Left kidney (tissue), 2 donors: ENCODE data around the gene STAB1. TPM values are rescaled to one million over a fixed set of nuclear protein-coding genes. Genes with fewer than 3 reads are reported as not detected.

Experiments used
- DNase-seq: peaks from one replicate; pipeline ENCODE4 v3.0.0-alpha.2; 2013
- polyA plus RNA-seq: library from polyadenylated mRNA; unstranded; fragments of 120-200 nt; gene quantifications from one replicate; pipeline ENCODE4 v1.2.1, GENCODE V29; 2013; ENCODE audit not compliant: insufficient read length

Gene STAB1
- polyA plus RNA-seq, 1 donor, result 37.6 TPM

DNA sequence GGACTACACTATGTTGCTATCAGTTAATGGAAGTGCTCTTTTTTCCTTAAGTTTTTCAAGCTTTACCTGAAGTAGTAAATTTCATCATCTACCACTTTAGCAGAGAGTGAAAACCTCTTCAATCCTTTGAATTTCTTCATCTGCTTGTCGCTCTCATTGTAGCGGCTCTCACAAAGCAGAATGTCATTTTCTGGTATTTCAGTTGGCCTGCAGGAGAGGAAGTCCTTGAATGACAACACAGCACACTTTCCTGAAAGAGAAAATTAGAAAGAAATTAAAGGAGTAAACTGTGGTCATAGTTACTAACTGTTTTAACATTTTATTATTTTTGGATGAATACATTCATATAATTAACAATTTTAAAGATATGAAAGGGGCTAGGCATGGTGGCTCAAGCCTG is 68.8 kb downstream of the STAB1 start:
- no peak for DNase-seq

DNA sequence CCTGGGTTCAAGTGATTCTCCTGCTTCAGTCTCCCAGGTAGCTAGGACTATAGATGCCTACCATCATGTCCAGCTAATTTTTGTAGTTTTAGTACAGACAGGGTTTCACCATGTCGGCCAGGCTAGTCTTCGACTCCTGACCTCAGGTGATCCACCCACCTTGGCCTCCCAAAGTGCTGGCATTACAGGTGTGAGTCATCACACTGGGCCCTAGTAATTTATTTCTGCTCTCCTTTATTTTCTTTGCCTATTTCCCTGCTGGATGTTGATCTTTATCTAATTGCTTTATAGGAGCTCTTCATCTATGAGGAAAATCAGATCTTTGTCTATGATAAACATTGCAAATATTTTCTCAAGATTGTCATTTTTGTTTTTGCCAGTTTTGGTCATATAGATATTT is 72.9 kb downstream of the STAB1 start:
- DNase-seq, result no peak

DNA sequence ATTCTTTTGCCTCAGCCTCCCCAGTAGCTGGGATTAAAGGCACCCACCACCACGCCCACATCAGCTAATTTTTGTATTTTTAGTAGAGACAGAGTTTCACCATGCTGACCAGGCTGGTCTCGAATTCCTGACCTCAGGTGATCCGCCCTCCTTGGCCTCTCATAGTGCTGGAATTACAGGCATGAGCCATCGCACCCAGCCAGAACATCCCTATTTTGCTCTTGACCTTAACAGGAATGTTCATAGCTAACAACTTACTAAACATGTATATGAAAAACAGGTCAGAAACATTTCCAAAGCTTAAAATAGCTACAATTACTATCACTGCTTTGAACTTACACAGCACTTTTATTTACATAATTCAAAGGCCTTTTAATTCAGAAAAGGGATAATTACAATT is 74.9 kb downstream of the STAB1 start:
- DNase-seq, result no peak

DNA sequence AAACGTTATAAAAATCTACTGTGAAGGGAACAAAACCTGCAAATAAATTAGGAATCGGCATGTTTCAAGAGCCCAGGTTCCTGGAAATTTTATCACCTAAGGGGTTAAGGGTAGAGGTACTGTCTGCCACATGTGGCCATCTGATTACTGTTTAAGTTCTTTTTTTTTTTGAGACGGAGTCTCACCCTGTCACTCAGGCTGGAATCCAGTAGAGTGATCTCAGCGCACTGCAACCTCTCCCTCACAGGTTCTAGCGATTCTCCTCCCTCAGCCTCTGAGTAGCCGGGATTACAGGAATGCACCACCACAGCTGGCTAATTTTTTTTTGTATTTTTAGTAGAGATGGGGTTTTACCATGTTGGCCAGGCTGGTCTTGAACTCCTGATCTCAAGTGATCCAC is 77.1 kb downstream of the STAB1 start:
- DNase-seq, result no peak

Other genes with a start within 250 kb of the STAB1 start
- gene PPM1M, start 249.6 kb upstream of the STAB1 start, polyA plus RNA-seq, result 16.6 TPM
- 104 TPM for gene WDR82, start 216.7 kb upstream of the STAB1 start, polyA plus RNA-seq
- gene GLYCTK, start 207.5 kb upstream of the STAB1 start, polyA plus RNA-seq, result 32.9 TPM
- gene DNAH1, start 179.0 kb upstream of the STAB1 start, polyA plus RNA-seq, result 14.8 TPM
- gene BAP1, start 85.3 kb upstream of the STAB1 start, polyA plus RNA-seq, result 80.3 TPM
- gene PHF7, start 84.7 kb upstream of the STAB1 start, polyA plus RNA-seq, result 14.5 TPM
- 19.1 TPM for gene SEMA3G, start 50.2 kb upstream of the STAB1 start, polyA plus RNA-seq
- 6.2 TPM for gene TNNC1, start 41.3 kb upstream of the STAB1 start, polyA plus RNA-seq
- 130 TPM for gene NISCH, start 39.7 kb upstream of the STAB1 start, polyA plus RNA-seq
- gene NT5DC2, start 38.5 kb downstream of the STAB1 start, polyA plus RNA-seq, result 159 TPM
- 14.0 TPM for gene UQCC5, start 41.3 kb downstream of the STAB1 start, polyA plus RNA-seq
- gene PBRM1, start 190.6 kb downstream of the STAB1 start, polyA plus RNA-seq, result 70.0 TPM
- gene GNL3, start 190.7 kb downstream of the STAB1 start, polyA plus RNA-seq, result 113 TPM
- gene GLT8D1, start 210.5 kb downstream of the STAB1 start, polyA plus RNA-seq, result 139 TPM
- gene SPCS1, start 210.8 kb downstream of the STAB1 start, polyA plus RNA-seq, result 150 TPM